Choroid plexus epithelial cell (primary cell): ENCODE data around the gene METRNL.

ENCODE experiments used
- DNase-seq: peaks from one replicate; pipeline ENCODE4 v3.0.0-alpha.2; 2010; ENCODE audit warnings: low read depth
- H3K4me3 ChIP-seq: 2 replicates; pipeline ENCODE4 v1.5.1; 2011; ENCODE audit warnings: low read depth, mild to moderate bottlenecking, control low read depth, low read length, moderate library complexity
- TF ChIP-seq, protein P1 (sequence below): conservative IDR thresholded peaks from 2 replicates; pipeline ENCODE4 v1.5.1; 2011; ENCODE audit warnings: low read depth, mild to moderate bottlenecking, control low read depth, inconsistent platforms, low read length, moderate library complexity

METRNL gene

DNA sequence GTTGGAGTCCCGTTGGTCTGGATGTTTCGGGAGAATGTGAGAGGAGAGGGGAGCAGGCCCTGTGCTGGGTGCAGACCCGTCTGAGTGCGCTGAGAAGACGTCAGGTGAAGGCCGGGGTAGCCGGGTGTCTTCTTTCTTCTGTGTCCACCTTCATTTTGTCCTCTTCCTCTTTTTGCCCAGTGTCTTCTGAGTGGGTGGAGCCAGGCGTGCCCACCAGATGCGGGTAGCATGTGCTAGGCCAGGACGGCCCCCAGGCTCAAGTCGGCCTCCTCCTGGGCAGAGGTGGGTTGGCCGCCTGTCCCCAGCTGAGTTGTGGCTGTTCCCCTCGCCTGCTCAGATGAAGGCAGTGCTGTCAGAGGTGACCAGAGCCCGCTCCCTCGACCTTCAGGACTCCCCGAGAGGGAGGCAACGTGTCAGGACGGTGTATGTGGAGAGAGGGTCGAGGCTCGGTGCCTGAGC is 3.5 kb downstream of the METRNL start:
- no peak for DNase-seq
- peak overlapping the region; percentile 16 for H3K4me3 ChIP-seq
- TF ChIP-seq, protein P1, sequence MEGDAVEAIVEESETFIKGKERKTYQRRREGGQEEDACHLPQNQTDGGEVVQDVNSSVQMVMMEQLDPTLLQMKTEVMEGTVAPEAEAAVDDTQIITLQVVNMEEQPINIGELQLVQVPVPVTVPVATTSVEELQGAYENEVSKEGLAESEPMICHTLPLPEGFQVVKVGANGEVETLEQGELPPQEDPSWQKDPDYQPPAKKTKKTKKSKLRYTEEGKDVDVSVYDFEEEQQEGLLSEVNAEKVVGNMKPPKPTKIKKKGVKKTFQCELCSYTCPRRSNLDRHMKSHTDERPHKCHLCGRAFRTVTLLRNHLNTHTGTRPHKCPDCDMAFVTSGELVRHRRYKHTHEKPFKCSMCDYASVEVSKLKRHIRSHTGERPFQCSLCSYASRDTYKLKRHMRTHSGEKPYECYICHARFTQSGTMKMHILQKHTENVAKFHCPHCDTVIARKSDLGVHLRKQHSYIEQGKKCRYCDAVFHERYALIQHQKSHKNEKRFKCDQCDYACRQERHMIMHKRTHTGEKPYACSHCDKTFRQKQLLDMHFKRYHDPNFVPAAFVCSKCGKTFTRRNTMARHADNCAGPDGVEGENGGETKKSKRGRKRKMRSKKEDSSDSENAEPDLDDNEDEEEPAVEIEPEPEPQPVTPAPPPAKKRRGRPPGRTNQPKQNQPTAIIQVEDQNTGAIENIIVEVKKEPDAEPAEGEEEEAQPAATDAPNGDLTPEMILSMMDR = no peak

DNA sequence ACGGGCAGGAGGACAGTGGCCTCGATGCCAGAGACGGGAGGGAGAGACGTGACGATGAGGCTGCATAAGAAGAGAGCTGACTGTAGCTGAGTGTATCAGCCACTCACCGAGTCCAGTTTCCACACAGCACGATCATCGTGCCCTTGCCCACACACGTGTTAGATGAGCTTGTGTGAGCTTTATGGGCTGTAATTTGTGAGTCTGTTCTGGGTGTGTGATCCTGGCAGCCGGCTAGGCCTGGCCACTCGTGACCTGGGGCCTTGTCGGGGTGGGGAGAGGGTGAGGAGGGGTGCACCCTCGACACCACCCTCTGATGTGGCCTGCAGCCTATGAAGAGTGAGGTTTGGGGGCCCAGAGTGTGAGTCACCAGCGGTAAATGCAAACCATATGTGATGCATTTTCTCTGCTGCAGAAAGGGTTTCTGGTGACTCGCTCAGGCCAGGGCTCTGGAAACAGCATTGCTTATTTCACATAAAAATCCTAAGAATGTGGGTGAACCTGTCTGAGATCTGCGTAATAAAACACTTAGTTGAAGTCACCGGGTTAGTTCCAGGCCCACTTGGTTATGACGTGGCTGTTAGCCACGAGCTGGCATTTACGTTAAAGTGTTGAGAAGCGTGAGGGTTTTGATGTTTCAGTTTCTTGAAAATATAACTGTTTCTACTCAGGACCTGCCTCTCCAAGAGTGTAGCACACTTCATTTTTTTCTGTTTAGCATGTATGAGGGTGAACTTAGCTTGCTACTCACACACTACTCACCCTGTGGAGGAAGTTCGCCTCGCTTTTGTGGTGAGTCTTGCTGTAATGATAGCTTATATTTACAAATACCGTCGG is 4.2 kb downstream of the METRNL start:
- peak; percentile 94 for DNase-seq
- H3K4me3 ChIP-seq = peak overlapping the region; percentile 16
- TF ChIP-seq, protein P1 = no peak

DNA sequence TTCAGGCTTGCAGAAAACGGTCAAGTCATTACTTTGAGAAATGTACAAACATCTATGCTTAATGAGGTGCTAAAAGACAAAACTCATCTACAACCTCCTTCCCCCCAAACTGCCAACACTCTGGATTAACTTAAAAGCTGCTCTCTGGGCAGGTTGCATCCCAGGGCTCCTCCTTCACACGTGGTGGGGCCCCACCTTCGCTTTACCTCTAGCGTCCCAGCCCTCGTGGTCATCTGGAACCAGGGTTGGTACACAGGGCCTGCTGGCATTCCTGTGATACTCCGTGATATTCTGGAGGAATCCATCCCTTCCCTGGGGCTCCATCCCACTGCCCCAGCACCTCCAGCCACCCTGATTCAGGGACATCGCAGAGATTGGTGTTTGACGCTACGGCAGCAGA is 4.8 kb downstream of the METRNL start:
- DNase-seq = no peak
- no peak overlapping the region for H3K4me3 ChIP-seq
- TF ChIP-seq, protein P1 = no peak

DNA sequence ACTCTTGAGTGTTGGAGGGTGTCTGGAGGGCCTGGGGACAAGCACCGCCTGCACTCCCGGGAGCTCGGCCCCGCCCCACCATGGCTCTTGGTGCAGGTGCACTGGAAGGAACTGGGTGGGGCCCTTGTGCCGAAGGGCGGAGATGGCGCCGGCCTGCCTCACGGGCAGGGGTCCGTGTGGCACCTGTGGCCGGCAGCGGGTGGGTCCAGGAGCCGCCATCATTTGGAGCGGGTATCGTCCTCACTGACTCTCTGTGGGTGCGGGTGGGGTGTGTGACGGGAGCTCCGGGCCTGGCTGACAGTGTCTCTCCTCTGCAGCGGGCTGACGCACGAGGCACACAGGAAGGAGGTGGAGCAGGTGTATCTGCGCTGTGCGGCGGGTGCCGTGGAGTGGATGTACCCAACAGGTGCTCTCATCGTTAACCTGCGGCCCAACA is 5.2 kb downstream of the METRNL start:
- TF ChIP-seq, protein P1 = no peak

DNA sequence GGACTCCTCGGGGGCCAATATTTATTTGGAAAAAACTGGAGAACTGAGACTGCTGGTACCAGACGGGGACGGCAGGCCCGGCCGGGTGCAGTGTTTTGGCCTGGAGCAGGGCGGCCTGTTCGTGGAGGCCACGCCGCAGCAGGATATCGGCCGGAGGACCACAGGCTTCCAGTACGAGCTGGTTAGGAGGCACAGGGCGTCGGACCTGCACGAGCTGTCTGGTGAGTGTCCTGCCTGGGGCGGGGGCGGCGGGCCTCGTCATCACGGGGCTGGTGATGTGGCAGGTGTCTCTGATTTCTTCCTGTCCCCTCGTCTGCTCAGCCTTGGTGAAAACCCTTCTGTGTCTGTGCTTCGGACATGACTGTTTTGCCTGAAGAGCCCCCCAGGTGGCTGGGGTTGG is 5.7 kb downstream of the METRNL start:
- TF ChIP-seq, protein P1 = no peak
- no peak for DNase-seq
- H3K4me3 ChIP-seq = no peak overlapping the region

More for the DNA sequence above, 5.2 kb downstream of the METRNL start:
- DNase-seq = no peak
- no peak overlapping the region for H3K4me3 ChIP-seq

DNA sequence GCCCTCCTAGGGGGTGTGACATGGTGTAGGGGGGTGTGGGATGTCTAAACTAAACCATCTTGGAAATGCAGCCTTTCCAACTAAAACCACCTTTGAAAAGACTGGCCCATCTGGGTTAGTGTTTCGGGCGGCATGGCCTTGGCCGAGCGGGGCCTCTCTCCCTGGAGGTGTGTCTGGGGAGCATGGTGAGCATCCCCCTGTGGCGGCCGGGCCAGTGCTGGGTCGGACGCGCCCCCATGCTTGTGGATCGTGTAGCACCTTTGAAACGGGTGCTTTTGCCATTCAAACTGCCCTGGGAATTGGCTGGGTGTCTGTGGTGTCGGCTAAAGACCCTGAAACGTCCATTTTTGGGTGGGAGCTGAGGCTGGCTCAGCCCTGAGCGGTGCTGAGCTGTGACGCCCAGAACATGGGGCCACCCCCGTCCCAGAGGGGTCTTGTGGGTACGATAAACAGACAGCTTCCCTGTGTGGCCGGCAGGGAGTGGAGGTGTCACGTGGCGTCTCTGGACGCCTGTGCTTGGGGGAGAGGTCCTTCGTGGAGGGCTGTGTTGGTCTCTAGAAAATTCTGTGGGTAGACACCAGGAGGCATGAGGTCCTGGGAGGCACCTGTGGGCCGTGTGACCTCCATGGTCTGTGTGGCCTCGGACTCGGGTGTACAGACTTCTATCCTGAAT is 6.3 kb downstream of the METRNL start:
- DNase-seq = no peak
- TF ChIP-seq, protein P1 = no peak
- H3K4me3 ChIP-seq = no peak overlapping the region
